Trophoblast cell (in vitro differentiated cells and primary cell): ENCODE data around the gene MUC5AC.

Experiments
- DNase-seq, 2 donors: peaks; one replicate each; pipeline ENCODE4 v3.0.0-alpha.2; 2016
- H2AFZ ChIP-seq: 2 replicates; pipeline ENCODE4 v1.6.1; 2013; ENCODE audit warnings: low read length, moderate library complexity, mild to moderate bottlenecking; ENCODE audit not compliant: insufficient read depth, poor library complexity
- H2AK5ac ChIP-seq: 2 replicates; pipeline ENCODE4 v1.6.1; 2013; ENCODE audit warnings: mild to moderate bottlenecking, low read length
- H2BK120ac ChIP-seq: 2 replicates; pipeline ENCODE4 v1.6.1; 2013; ENCODE audit warnings: low read length, mild to moderate bottlenecking, moderate library complexity; ENCODE audit not compliant: insufficient read depth, poor library complexity
- H2BK12ac ChIP-seq: 2 replicates; pipeline ENCODE4 v1.6.1; 2013; ENCODE audit warnings: mild to moderate bottlenecking, low read length, moderate library complexity
- H2BK5ac ChIP-seq: 2 replicates; pipeline ENCODE4 v1.6.1; 2013; ENCODE audit warnings: low read length, low read depth, moderate library complexity, mild to moderate bottlenecking; ENCODE audit not compliant: poor library complexity
- H3K14ac ChIP-seq: 2 replicates; pipeline ENCODE4 v1.6.1; 2013; ENCODE audit warnings: mild to moderate bottlenecking, low read length
- H3K18ac ChIP-seq: 2 replicates; pipeline ENCODE4 v1.6.1; 2013; ENCODE audit warnings: mild to moderate bottlenecking, low read length
- H3K23ac ChIP-seq: 2 replicates; pipeline ENCODE4 v1.6.1; 2013; ENCODE audit warnings: low read length
- H3K27ac ChIP-seq: 2 replicates; pipeline ENCODE4 v1.5.1; 2013; ENCODE audit warnings: low read depth, mild to moderate bottlenecking, inconsistent platforms, low read length, moderate library complexity
- H3K27me3 ChIP-seq: 2 replicates; pipeline ENCODE4 v1.6.1; 2013; ENCODE audit warnings: inconsistent platforms, mild to moderate bottlenecking, low read length, moderate library complexity; ENCODE audit not compliant: insufficient read depth
- H3K36me3 ChIP-seq, 2 experiments: 1 replicate in 1 of 2; 2 replicates in 1 of 2; pipeline ENCODE4 v1.6.1; 2013; ENCODE audit warnings: low read length in 2 of 2, mild to moderate bottlenecking in 2 of 2, moderate library complexity in 1 of 2; ENCODE audit not compliant: insufficient read depth in 2 of 2, control insufficient read depth in 1 of 2
- H3K4ac ChIP-seq: 2 replicates; pipeline ENCODE4 v1.6.1; 2013; ENCODE audit warnings: low read depth, mild to moderate bottlenecking, low read length, moderate library complexity
- H3K4me1 ChIP-seq, 2 experiments: 1 replicate in 1 of 2; 2 replicates in 1 of 2; pipeline ENCODE4 v1.6.1; 2013; ENCODE audit warnings: low read length in 2 of 2, mild to moderate bottlenecking in 2 of 2, moderate library complexity in 1 of 2; ENCODE audit not compliant: insufficient read depth in 2 of 2, control insufficient read depth in 1 of 2
- H3K4me2 ChIP-seq: 2 replicates; pipeline ENCODE4 v1.6.1; 2013; ENCODE audit warnings: inconsistent platforms, mild to moderate bottlenecking, low read length, moderate library complexity
- H3K4me3 ChIP-seq: 2 replicates; pipeline ENCODE4 v1.5.1; 2013; ENCODE audit warnings: mild to moderate bottlenecking, low read depth, low read length, inconsistent platforms
- H3K79me1 ChIP-seq: one replicate; pipeline ENCODE4 v1.6.1; 2013; ENCODE audit warnings: low read length
- H3K79me2 ChIP-seq: 2 replicates; pipeline ENCODE4 v1.6.1; 2013; ENCODE audit warnings: low read length, mild to moderate bottlenecking; ENCODE audit not compliant: control insufficient read depth, insufficient read depth, poor library complexity
- H3K9ac ChIP-seq: 2 replicates; pipeline ENCODE4 v1.6.1; 2013; ENCODE audit warnings: mild to moderate bottlenecking, low read length
- H3K9me3 ChIP-seq: 2 replicates; pipeline ENCODE4 v1.6.1; 2013; ENCODE audit warnings: low read depth, mild to moderate bottlenecking, control low read depth, inconsistent platforms, low read length; ENCODE audit not compliant: insufficient read depth
- H4K12ac ChIP-seq: 2 replicates; pipeline ENCODE4 v1.6.1; 2013; ENCODE audit warnings: low read depth, mild to moderate bottlenecking, low read length, moderate library complexity
- H4K8ac ChIP-seq: 2 replicates; pipeline ENCODE4 v1.6.1; 2013; ENCODE audit warnings: low read depth, mild to moderate bottlenecking, low read length, moderate library complexity
- H4K91ac ChIP-seq: one replicate; pipeline ENCODE4 v1.6.1; 2013; ENCODE audit warnings: low read depth, mild to moderate bottlenecking, low read length, moderate library complexity
- WGBS: extraction: QIAGEN DNeasy Blood & Tissue Kit; methylation state at CpG from one replicate; pipeline ENCODE4 v1.1.7; 2013; ENCODE audit warnings: missing lambda C conversion rate; ENCODE audit not compliant: insufficient read length, insufficient coverage; ENCODE audit errors: extremely low coverage; 5-methylcytosine and 5-hydroxymethylcytosine counted together

Gene MUC5AC

GRCh38 chr11:1221848-1222311 is 64.1 kb downstream of the MUC5AC start:
- H3K36me3 ChIP-seq = no peaks in the 10 kb centered on the region
- H2BK120ac ChIP-seq = no peak overlapping the region
- H3K18ac ChIP-seq = no peak overlapping the region
- no peak overlapping the region for H3K4me3 ChIP-seq
- H3K9ac ChIP-seq = no peak overlapping the region
- H2AK5ac ChIP-seq = no peak overlapping the region
- H3K27me3 ChIP-seq = no peaks in the 10 kb centered on the region
- no peaks in the 10 kb centered on the region for H3K79me1 ChIP-seq
- no peak overlapping the region for H2BK12ac ChIP-seq
- H3K4me2 ChIP-seq = no peak overlapping the region
- no CpG with 5 or more reads among the region's 23 CpGs for WGBS
- no peaks in the 10 kb centered on the region for H3K79me2 ChIP-seq
- no peaks in the 10 kb centered on the region for H3K4me1 ChIP-seq
- H4K12ac ChIP-seq = no peak overlapping the region
- no peak overlapping the region for H3K14ac ChIP-seq
- H2BK5ac ChIP-seq = no peak overlapping the region
- H3K23ac ChIP-seq = no peak overlapping the region
- H3K9me3 ChIP-seq = peaks cover 8% of the 10 kb centered on the region
- H3K4ac ChIP-seq = no peak overlapping the region
- no peak for DNase-seq
- no peak overlapping the region for H4K91ac ChIP-seq
- no peak overlapping the region for H3K27ac ChIP-seq
- no peak overlapping the region for H2AFZ ChIP-seq
- H4K8ac ChIP-seq = no peak overlapping the region

GRCh38 chr11:1222491-1223345 is 65.0 kb downstream of the MUC5AC start, which contains the start of gene MUC5B:
Gene MUC5B, plus strand, starts transcription at chr11:1223066. Its CDS starts 58 bp downstream, at chr11:1223124.
- WGBS = no CpG with 5 or more reads among the region's 36 CpGs
- no peak for DNase-seq
- Histone ChIP-seq H3K4me1 (no peaks in the 10 kb centered on the region), H4K91ac (no peak within 1 kb of the TSS), H3K27me3 (no peaks in the 10 kb centered on the region), H4K12ac (no peak within 1 kb of the TSS), H3K36me3 (no peaks in the 10 kb centered on the region), H4K8ac (no peak within 1 kb of the TSS), H3K27ac (no peak within 1 kb of the TSS), H2AK5ac (no peak within 1 kb of the TSS), H3K23ac (no peak within 1 kb of the TSS), H3K79me1 (no peaks in the 10 kb centered on the region), H3K4me2 (no peak within 1 kb of the TSS), H2BK12ac (no peak within 1 kb of the TSS), H3K9ac (no peak within 1 kb of the TSS), H3K4ac (no peak within 1 kb of the TSS), H3K79me2 (no peaks in the 10 kb centered on the region), H2AFZ (no peak within 1 kb of the TSS), H3K9me3 (peaks cover 5% of the 10 kb centered on the region), H3K14ac (no peak within 1 kb of the TSS), H2BK5ac (no peak within 1 kb of the TSS), H2BK120ac (no peak within 1 kb of the TSS), H3K18ac (no peak within 1 kb of the TSS), H3K4me3 (no peak within 1 kb of the TSS)

GRCh38 chr11:1223346-1224110 is 65.8 kb downstream of the MUC5AC start:
- Histone ChIP-seq H4K8ac (no peak overlapping the region), H3K4me1 (no peaks in the 10 kb centered on the region), H3K79me1 (no peaks in the 10 kb centered on the region), H3K9me3 (peaks cover 5% of the 10 kb centered on the region), H2BK120ac (no peak overlapping the region), H3K79me2 (no peaks in the 10 kb centered on the region), H3K27ac (no peak overlapping the region), H3K14ac (no peak overlapping the region), H3K36me3 (no peaks in the 10 kb centered on the region), H2AK5ac (no peak overlapping the region), H4K91ac (no peak overlapping the region), H3K27me3 (no peaks in the 10 kb centered on the region), H3K23ac (no peak overlapping the region), H3K4ac (no peak overlapping the region), H2BK5ac (no peak overlapping the region), H2BK12ac (no peak overlapping the region), H3K18ac (no peak overlapping the region), H3K4me3 (no peak overlapping the region), H4K12ac (no peak overlapping the region), H3K9ac (no peak overlapping the region), H2AFZ (no peak overlapping the region), H3K4me2 (no peak overlapping the region)
- WGBS = no CpG with 5 or more reads among the region's 22 CpGs
- DNase-seq = no peak

- no peak overlapping the region for H3K18ac ChIP-seq
- DNase-seq = no peak
- H3K23ac ChIP-seq = no peak overlapping the region
- H2AFZ ChIP-seq = no peak overlapping the region
- peak overlapping the region; percentile 1 for H3K4me3 ChIP-seq
- H3K79me2 ChIP-seq = no peaks in the 10 kb centered on the region
- H4K12ac ChIP-seq = no peak overlapping the region
- H3K36me3 ChIP-seq = no peaks in the 10 kb centered on the region
- no peak overlapping the region for H2BK12ac ChIP-seq
- no CpG with 5 or more reads among the region's 7 CpGs for WGBS
- no peaks in the 10 kb centered on the region for H3K27me3 ChIP-seq
- no peak overlapping the region for H2BK5ac ChIP-seq
- no peak overlapping the region for H3K14ac ChIP-seq
- no peak overlapping the region for H3K4ac ChIP-seq
- no peak overlapping the region for H3K9ac ChIP-seq
- no peak overlapping the region for H2BK120ac ChIP-seq
- no peak overlapping the region for H3K27ac ChIP-seq
- H4K8ac ChIP-seq = no peak overlapping the region
- H3K79me1 ChIP-seq = no peaks in the 10 kb centered on the region
- no peak overlapping the region for H3K4me2 ChIP-seq
- no peaks in the 10 kb centered on the region for H3K4me1 ChIP-seq
- H4K91ac ChIP-seq = no peak overlapping the region
- no peak overlapping the region for H2AK5ac ChIP-seq
- H3K9me3 ChIP-seq = peaks cover 5% of the 10 kb centered on the region
Observed at GRCh38 chr11:1224111-1224490, 66.3 kb downstream of the MUC5AC start.
